ENCODE data around the gene ITGAL.
A peak's percentile ranks its signal among the peaks of the same experiment; 100 is the strongest.

Gene ITGAL

GRCh38 chr16:30567991-30568638, 95.6 kb downstream of the ITGAL start:
- peak; percentile 39 for ATAC-seq (replicated peaks)
- Mint-ChIP-seq H3K27me3 (no peaks in the 10 kb centered on the region), H3K36me3 (ENCODE audit: insufficient read depth) (peaks cover 12% of the 10 kb centered on the region)

GRCh38 chr16:30569281-30569680, 96.7 kb downstream of the ITGAL start:
- Mint-ChIP-seq H3K27ac (no peak overlapping the region), H3K9me3 (no peaks in the 10 kb centered on the region), H3K4me3 (no peak overlapping the region)

More at GRCh38 chr16:30567991-30568638, 95.6 kb downstream of the ITGAL start:
- DNase-seq: peak; percentile 27 to 34 (median 31)
- Mint-ChIP-seq H3K27ac (peak overlapping the region; percentile 96 to 98), H3K4me1 (ENCODE audit: low read depth in 2 of 2) (peaks cover 24 to 32% of the 10 kb centered on the region in 2 donors), H3K9me3 (no peaks in the 10 kb centered on the region), H3K4me3 (peak overlapping the region; percentile 52 to 64)

DNA sequence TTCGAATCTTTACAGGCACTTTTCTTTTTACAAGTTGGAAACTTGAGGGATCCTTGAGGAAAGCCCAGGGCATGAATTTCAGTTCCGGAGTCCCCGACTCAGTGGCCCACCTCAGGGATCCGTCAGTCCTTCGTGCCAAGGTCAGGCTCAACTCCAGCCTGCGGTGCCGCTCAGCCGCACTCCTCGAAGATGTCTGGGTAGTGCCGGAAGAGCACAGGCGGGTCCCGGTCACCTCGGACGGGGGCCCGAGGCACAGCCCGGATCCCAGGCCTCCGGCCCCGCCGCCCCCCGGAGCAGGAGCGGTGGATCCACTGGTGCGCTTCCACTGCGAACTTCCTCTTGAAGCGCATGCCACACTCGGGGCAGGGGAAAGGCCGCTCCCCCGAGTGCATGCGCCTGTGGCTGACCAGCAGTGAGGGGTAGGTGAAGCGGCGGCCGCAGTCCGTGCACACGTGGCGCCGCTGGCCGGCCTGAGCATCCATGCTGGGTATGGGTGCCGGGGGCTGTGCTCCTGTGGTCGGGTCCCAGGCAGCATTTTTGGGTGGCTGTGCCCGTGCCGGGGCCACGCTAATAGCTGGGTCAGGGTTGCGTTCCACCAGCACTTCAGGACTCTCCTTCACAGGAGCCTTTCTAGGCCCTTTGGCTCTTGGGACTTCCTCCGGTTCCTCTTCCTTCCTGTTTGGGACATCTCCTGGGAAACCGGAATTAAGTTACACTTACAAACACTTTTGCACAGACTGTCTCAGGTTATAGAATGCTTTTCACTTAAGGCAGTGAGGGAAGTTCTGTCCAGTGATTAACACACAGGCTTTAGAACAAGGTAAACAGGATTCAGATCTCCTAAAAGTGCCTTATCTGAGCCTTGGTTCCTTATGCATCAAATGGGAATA, 97.4 kb downstream of the ITGAL start:
- Mint-ChIP-seq H3K9me3 (no peaks in the 10 kb centered on the region), H3K36me3 (ENCODE audit: insufficient read depth) (peaks cover 12% of the 10 kb centered on the region), H3K27me3 (no peaks in the 10 kb centered on the region), H3K27ac (peak overlapping the region; percentile 32 to 86), H3K4me3 (peak overlapping the region in 1 of 2 donors; percentile 91), H3K4me1 (ENCODE audit: low read depth in 2 of 2) (peaks cover 27 to 37% of the 10 kb centered on the region in 2 donors)
- no peak for DNase-seq
- ATAC-seq (replicated peaks): no peak

More at GRCh38 chr16:30569281-30569680, 96.7 kb downstream of the ITGAL start:
- no peak for DNase-seq
- H3K36me3 Mint-ChIP-seq (ENCODE audit: insufficient read depth): peaks cover 12% of the 10 kb centered on the region
- peaks cover 27 to 37% of the 10 kb centered on the region in 2 donors for H3K4me1 Mint-ChIP-seq (ENCODE audit: low read depth in 2 of 2)
- ATAC-seq (replicated peaks): no peak
- no peaks in the 10 kb centered on the region for H3K27me3 Mint-ChIP-seq

DNA sequence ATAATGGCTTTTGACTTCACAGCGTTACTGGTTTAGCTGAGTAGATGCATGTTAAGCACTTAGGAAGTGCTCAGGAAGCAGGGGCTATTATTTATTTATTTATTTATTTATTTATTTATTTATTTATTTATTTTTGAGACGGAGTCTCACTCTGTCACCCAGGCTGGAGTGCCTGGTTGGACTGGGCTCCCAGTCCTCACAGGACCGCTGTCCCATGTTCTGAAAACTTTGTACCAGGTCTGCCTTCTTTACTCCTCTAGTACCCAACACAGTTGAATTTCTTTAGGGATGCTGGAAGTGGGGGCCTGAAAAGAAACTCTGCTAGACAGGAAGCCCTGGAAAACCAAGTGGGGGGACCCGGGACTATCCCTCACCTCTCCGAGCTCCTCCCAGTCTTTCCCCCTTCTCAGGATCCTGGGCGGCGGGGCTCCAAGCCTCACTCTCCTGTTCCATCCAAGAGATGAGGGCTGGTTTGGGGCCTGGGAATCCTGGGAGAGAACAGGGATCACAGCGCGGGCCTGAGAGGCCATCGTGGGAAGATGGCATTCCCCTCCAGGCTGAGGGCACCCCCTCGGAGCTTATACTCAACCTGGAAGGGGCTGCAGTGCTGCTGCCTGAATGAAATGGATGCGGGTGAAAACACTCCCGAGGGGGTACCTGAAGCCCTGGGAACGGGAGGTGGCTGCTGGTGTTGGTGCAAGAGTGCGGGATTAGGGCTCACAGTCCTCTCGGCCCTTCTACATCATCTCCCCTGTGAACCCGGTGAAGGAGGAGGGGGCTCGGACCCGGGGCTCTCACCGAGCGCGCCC, 98.3 kb downstream of the ITGAL start:
- H3K36me3 Mint-ChIP-seq (ENCODE audit: insufficient read depth): peaks cover 9% of the 10 kb centered on the region
- no peaks in the 10 kb centered on the region for H3K9me3 Mint-ChIP-seq
- H3K4me1 Mint-ChIP-seq (ENCODE audit: low read depth in 2 of 2): peaks cover 27 to 37% of the 10 kb centered on the region in 2 donors
- ATAC-seq (replicated peaks): no peak
- no peaks in the 10 kb centered on the region for H3K27me3 Mint-ChIP-seq
- DNase-seq: no peak
- H3K27ac Mint-ChIP-seq: peak overlapping the region; percentile 86 to 95
- H3K4me3 Mint-ChIP-seq: peak overlapping the region; percentile 83 to 91

GRCh38 chr16:30571445-30572322, 99.1 kb downstream of the ITGAL start, which contains the start of gene ZNF688:
Gene ZNF688, minus strand, starts transcription at chr16:30571714. Its CDS starts 85 bp downstream, at chr16:30571629.
- H3K27me3 Mint-ChIP-seq: no peaks in the 10 kb centered on the region
- H3K36me3 Mint-ChIP-seq (ENCODE audit: insufficient read depth): peaks cover 9% of the 10 kb centered on the region
- no peaks in the 10 kb centered on the region for H3K9me3 Mint-ChIP-seq
- H3K4me1 Mint-ChIP-seq (ENCODE audit: low read depth in 2 of 2): peaks cover 26 to 34% of the 10 kb centered on the region in 2 donors
- peak; percentile 82 for ATAC-seq (replicated peaks)
- peak within 1 kb of the TSS; percentile 83 to 91 for H3K4me3 Mint-ChIP-seq
- peak; percentile 91 to 94 (median 93) for DNase-seq
- H3K27ac Mint-ChIP-seq: peak within 1 kb of the TSS; percentile 86 to 95
